Measurements from ENCODE around the gene STAM2.
"Not testable (repeated sequence)": the region's sequence is repeated elsewhere in the genome, so short reads cannot be mapped to it uniquely, and the experiment has no call there.

STAM2 gene

GRCh38 chr2:152100961-152101360 is 74.6 kb downstream of the STAM2 start:
- no peak for DNase-seq

DNA sequence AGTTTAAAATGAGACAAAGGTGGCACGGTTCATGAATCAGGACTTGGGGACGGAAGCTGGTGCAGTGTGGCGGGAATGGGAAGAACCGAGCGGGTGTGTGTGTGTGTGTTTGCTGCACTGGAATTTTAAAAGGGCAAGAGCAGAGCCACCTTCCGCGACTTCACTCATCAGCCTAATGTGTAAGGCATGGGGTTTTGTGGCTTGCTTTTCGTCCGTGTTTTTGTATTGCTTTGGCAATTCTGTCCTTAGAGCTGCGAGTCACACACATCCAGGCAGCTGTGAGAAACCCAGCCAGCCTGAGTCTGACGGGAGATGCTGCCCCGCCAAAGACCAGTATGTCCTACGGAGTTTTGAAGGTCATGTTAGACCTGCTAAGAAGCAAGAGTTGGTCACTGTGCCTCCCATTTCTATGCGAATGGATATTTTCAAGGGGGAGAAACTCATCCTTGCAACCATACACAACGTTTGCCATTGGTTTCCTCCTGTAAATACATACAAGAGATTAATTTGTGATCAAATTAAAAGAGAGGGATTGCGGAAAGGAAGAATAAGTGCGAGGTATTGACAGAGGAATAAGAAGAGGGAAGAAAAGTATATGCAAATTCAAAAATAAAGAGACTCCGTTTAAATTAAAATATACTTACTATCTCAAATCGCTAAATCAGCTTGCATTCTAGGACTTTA is 76.1 kb downstream of the STAM2 start:
- no peak for DNase-seq

DNA sequence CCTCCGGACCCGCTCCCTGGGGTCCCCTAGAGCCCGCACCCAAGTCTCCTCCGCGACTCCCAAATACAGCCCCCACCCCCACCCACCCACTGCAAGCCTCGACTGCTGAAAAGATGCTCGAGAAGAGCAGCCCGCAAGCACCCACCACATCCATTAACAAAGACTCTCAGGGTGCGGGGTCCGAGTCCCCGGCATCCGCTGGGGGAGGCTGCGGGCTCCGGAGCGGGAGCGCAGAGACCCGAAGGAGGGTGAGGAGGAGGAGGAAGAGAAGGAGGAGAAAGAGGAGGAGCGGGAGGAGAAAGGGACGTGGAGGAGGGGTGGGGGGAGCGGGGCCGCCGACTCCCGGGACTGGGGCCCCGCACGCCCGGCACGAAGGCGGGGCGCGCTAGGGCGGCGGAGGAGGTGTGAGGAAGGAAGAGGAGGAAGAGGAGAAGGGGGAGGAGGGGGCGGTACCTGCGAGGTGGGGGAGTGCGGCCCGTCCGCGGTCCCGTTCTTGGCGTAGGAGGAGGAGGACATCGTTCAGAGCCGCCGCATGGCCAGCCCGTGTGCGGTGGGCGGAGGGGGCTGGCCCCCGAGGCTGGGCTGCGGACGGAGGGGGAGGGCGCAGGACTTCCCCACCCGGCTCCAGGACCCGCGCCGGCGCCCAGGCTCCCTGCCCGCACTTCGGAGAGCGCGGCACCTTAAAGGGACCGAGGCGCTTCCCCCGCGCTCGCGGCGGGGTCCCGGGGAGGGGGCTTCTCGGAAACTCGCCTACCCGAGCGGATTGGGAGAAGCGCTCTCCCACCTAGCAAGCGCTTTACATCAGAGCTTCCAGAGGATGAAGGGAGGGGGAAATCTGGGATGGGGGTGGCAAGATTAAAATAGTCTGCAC is 76.8 kb downstream of the STAM2 start, which contains the start of gene CACNB4:
Gene CACNB4 (minus strand): TSS at position 549 of the 871 bp plus-strand sequence.
- no peak for DNase-seq

DNA sequence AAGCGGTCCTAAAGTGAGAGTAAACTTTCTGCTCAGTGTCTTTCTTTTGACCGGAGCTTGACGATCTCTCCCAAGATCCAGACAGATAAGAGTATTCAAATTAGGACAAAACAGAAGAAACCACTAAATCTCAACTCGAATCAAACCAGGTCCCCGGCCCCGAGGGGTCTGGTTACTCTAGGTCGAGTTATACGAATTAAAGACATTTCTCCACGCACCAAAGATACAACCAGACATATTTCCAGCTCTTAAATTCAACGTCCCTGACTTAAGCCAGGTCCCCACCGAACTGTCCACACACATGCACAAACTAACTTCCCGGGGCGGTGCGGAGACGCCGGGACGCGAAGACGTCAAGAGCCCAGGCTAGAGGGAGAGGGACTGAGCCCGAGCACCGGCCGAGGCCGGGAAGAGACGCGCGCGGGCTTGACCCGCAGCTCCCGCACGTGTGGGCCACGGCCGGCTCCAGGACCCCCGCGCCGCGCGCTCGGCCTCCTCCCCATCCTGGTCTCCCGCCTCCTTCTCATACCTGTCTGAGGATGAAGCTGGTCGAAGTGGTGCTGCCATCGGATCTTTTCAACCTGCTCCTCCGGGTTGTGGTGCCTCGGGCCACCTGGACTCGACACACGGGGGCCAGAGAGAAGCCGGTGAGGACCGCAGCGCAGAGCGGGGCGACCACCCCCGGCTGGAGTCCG is 77.6 kb downstream of the STAM2 start:
- no peak for DNase-seq

DNA sequence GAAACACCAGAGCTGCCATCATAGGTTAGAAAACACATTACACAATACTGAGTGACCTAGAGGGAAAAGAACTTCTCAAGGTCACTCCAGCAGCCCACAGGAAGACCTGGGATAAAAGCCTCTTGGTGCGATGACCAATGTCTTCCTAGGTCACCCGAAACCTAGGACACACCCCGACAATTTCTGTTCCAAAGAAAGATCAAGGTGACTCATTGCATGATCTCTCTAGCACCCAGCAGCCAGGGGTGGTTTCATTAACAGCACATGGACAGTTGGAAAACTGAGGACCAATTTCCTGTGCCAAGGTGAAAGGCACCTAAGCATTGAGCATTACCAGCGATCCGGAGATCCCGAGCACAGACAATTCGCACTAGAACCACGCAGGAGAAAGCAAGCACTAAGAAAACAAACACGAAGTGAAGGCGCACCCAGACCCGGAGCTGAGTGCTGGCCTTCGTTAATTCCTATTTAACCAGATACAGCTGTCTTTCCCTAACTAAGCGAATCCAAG is 78.2 kb downstream of the STAM2 start:
- no peak for DNase-seq

GRCh38 chr2:152095146-152095545 is 80.4 kb downstream of the STAM2 start:
- DNase-seq: no peak

- DNase-seq: no peak
These were observed 81.5 kb downstream of the STAM2 start for GRCh38 chr2:152094014-152094413.

GRCh38 chr2:152093464-152093863 is 82.1 kb downstream of the STAM2 start:
- DNase-seq: no peak

GRCh38 chr2:152092095-152092494 is 83.5 kb downstream of the STAM2 start:
- no peak for DNase-seq

DNA sequence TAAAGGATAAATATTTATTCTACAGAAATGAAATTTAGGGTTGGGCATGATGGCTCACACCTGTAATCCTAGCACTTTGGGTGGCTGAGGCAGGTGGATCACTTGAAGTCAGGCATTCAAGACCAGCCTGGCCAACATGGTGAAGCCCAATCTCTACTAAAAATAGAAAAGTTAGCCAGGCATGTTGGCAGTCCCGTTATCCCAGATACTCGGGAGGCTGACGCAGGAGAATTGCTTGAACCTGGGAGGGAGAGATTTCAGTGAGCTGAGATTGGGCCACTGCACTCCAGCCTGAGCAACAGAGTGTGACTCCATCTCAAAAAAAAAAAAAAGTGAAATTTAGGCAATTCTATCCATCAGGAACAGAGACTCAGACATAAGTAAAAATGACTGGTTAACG is 84.8 kb downstream of the STAM2 start:
- DNase-seq: not testable (repeated sequence)

- no peak for DNase-seq
These were observed 86.3 kb downstream of the STAM2 start for GRCh38 chr2:152089238-152089637.

DNA sequence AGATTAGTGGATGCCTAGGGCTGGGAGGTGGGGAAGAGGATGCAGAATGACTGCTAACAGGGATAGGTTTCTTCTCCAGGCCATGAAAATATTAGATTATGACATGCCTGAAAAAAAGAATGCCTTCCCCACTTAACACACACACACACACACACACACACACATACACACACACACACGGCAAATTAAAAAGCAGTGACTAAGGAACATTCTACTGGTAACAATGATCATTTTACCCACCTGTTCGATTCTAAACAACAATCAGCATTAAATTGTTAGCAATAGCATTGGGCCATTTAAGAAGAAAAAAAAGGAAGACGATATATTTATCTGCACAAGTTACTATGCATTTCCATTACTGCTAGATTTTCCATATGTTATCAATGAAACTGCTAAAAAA is 87.6 kb downstream of the STAM2 start:
- no peak for DNase-seq

GRCh38 chr2:152086231-152086630 is 89.3 kb downstream of the STAM2 start:
- DNase-seq: no peak

DNA sequence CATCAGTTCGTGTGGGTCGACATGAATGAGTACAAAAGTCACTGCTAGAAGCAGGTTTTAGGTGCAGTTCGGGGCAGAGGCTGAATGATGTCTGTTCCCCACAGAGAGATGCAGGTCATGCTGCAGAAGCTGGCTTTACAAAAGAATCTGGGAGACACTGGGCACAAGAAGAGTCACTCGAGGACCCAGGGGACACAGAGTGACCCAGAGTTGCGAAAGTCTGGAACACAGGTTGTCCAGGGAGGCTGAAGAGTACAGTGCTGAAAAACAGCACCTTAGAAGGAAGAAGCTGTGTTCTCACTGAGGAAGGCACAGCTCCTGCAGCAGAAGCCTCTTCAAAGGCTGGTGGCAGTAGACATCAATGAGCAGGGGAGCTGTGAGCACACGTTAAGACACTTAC is 91.5 kb downstream of the STAM2 start:
- DNase-seq: no peak

DNA sequence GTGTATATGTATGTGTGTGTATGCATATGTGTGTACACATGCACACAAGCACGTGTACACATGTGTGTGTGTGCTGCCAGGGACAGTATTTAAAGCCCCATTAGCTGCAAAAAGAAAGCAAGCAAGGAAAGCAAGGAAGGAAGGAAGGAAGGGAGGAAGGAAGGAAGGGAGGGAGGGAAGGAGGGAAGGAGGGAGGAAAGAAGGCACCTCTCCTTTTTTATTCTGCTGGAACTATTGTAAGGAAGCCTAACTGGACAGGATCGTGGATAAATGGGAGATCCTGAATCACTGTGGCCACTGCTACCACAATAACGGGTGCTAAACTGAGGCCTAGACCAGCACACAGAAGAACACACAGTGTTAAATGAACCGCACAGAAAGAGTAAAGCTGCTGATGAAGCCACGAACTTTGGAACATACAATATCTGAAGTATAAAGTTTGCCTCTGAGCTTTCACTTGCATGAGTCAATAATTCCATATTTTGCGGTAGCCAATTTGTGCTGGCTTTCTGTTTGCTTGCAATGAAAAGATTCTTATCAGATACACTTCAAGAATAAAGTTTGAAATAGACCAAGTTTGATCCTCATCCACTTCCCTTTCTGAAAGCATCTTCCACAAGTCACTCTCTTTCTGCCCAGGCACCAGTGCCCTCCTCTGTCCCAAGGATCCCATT is 92.2 kb downstream of the STAM2 start:
- DNase-seq: no peak

GRCh38 chr2:152078662-152079061 is 96.9 kb downstream of the STAM2 start:
- no peak for DNase-seq

DNA sequence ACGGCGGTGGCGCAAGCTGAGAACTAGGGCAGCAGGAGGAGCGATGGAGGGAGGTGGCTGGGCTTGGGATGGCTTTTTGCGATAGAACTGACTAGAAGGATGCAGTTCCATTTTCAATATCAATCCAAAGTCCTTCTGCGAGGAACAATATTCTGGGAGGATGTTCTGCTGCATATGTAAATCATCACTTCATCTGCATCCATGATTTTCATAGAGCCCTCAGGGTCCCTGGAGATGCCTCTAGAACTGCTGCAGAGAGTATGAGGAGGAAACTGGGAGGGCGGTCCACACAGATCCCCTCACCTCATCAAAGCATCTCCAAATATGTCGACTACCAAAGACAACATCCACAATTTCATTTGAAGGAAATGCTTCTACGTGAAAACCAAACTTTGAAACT is 97.5 kb downstream of the STAM2 start:
- DNase-seq: no peak

DNA sequence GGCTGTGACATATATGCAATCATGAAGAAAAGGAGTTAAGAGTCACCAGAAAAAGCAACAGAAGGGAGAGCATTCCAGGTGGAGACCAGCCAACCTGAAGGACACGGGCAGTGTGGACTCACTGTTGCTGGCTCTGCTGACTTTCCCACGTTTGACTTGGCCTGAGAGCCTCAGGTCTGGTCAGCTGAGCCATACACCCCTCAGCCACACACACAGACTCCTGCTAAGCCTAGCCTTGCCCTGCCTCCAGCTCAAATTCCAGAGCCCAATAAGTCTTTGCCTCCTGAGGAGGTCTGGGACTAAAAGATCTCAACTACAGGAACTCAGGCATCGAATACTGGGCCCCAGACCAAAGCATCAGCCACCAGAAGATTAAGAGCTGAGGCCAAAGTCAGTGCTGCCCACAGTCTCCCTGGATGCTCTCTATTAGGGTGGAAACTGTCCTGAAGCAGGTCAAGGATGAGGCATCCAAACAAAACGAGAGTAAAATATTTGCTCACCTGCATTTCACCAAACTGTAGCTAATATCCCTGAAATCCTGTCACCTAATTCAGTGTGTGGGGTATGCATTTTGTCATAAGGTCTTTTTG is 100.0 kb downstream of the STAM2 start:
- DNase-seq: no peak

DNA sequence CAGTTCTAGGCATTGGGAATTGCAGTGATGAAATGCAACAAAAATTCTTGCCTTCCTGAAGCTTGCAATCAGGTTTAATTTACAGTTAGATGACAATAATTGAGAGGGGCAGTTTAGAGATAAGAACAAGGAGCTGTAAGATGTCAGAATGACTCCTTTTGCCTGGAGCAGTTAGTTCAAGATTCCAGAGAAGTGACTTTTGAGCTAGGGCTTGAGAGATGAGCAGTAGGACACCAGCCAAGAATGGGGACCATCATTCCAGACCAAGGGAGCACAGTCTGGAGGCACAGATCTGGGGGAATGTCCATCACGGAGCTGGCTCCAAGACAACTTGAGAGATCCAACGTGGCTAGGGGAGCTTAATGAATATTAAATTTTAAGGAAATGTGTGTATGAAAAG is 103.6 kb downstream of the STAM2 start:
- no peak for DNase-seq

DNA sequence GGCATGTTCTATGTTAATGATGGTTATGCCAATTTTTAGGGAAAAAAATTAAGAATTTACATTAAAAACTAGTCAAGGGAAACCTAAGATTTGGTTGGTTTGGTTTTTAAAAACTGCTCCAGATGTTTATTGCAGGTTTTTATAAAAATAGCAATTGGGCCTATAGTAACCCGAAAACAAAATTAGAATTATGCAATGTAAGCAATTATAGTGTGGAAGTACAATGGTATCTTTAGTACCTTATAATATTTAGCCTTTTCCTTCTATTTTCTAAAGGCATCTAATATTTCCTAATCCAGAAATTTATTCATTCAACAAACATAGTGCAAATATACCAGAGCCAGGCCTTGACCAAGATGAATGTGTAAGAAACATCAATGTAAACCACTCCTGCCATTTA is 104.0 kb downstream of the STAM2 start:
- no peak for DNase-seq

DNA sequence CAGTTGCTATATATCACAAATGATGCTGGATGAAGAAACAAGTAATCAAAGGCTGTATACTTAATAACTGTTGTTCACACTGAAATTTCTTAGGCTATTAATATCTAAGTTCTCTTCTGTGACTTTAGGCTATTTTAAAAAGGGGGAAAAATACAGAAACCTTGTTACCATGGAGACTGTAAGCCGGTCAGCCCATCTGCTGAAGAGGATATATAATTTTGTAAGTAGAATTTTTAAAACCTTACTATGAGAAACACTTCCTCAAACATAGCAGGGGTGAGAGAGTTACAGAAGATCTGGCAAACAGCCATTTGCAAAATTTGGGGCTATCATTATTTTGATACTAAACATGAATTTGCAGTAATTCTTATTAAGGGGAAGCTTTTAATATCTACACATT is 104.5 kb downstream of the STAM2 start:
- no peak for DNase-seq

GRCh38 chr2:152068226-152068625 is 107.3 kb downstream of the STAM2 start:
- DNase-seq: no peak

DNA sequence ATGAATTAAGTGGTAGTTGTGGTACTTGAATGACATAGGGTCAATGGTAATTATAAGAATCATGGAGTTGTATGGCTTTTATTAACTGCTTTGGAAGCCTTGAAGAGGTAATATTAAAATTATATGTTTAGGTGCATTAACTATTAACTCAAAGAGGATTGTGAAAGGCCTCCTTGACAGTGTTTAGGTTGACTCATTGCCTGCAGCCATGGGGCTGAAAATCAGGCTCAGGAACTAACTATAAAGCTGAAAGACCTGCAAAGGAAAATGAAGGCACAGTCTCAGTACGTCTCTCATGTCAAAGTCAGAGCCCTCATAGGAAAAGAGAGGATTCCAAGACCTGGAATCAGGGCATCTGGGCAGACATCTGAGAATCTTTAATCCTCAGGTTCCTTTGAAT is 107.7 kb downstream of the STAM2 start:
- no peak for DNase-seq
